Stimulated activated CD4-positive, alpha-beta T cell treated with anti-CD3 and anti-CD28 coated beads, Interleukin-4, amount 100 ng/mL, for 1 hour (primary cell): ENCODE data around the gene SH3YL1.

Experiments used
- DNase-seq: peaks from one replicate; pipeline ENCODE4 v3.0.0-alpha.2; 2020

SH3YL1 gene

DNA sequence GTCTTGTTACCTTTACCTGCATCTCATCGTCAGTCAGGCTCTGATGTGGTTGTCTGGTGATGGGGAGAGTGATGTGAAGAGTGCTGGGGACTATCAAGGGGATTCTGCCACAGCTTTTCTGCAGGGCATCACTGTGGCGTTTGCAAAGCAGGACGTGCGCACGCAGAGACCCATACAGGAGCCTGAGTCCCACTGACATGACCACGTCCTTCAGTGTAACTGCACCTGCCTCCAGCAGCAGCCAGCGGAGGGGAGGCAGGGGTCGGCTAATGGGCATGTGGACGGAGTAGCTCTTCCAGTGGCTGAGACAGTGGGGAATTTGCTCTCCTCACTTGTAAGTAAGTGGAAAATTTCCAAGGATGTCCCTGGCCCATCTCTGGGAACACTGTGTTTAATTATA, 17.5 kb upstream of the SH3YL1 start:
- no peak for DNase-seq

- DNase-seq, result no peak
Measured at GRCh38 chr2:280650-281110, 16.8 kb upstream of the SH3YL1 start.

DNA sequence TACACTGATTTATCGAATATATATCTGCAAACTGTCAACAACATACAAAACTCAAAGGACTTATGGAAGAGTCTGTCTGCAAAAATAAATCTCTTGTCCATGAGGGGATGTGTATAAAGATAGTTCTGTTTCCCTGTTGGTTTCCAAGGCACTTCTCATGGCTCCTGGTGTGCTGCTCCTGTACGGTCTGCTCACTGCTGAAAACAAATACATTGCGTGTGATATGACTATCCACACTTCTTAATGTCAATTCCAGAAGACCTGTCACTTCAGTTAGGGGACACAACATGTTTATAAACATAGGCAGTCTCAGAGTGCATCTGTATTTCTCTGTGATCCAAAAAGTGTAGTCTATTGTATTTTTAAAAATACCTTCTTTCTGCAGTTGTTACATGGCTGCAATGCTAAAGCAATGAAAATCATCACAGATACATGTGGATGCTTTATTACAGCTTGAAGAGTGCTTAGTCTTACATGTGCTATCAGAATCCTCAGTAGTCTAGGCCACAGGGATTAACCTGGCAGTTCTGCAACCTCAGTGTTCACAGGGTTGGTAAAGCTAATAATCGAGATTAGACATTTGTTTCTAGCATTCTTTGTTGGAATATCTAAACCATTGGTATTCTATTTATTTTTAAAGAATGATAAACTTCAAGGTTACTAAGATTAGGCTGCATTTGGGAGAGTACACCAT, 16.3 kb upstream of the SH3YL1 start:
- no peak for DNase-seq

DNA sequence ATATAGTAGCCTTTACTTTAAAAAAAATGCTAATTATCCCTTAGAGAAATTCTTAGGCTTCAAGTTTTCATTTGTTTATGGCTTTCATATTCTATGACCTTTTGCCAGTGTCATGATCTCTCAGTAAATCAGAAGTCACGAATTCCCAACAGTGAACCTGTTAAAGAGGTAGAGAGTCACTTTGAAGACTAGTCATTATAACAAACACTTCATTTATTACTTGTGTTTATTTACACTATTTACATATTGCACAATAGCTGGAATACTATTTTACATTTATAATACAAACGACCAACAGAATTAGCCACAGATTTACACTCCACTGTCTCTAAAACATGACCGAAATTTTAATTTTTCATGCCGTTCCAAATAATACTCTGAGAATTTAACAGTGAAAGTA, 15.5 kb upstream of the SH3YL1 start:
- DNase-seq, result no peak

DNA sequence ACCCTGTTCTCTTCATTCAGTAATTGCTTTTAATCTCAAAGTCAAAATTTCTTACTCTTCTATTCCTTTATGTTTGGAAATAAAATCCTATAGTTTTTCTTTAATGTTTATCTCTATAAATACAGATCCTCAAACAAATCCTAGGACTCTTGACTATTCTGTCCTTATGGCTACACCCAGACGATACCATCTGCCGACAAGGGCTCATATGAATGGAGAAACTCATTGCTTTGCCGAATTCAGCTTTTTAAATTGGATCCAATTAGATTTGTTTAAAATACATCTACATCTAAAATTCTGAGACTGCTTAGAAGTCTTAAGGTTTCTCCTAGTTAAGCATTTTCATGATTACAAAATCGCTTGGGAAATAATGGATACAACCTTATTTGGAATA, 15.1 kb upstream of the SH3YL1 start:
- DNase-seq, result no peak

DNA sequence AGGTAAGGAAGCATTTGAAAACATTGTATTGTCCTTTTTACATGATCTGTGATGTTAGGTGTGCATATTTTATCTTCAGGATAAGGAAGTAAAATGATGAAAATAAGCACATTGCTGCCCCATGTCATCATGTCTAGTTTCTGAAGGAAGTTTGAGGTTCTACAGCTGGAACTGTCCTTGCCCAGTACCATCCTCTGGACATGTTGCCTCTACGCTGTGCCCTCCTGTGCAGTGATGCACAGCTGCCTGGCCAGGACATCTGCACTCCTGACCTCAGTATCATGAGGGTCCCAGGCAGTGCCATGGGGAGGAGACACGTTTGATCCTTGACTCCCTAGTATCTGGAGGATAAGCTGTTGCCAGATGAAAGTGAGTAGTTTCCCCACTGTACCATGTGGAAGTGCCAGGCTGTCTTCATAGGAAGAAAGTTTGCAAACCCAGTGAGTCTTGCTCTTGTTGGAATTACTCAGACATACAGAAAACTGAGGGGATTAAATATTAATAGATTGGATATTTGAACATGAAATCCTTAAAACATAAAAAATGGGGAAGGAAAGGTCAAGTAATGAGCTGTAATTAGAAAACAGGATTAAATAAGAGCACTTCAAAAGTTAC, 14.6 kb upstream of the SH3YL1 start:
- DNase-seq, result no peak

- no peak for DNase-seq
Measured at GRCh38 chr2:275466-275865, 11.6 kb upstream of the SH3YL1 start.

DNA sequence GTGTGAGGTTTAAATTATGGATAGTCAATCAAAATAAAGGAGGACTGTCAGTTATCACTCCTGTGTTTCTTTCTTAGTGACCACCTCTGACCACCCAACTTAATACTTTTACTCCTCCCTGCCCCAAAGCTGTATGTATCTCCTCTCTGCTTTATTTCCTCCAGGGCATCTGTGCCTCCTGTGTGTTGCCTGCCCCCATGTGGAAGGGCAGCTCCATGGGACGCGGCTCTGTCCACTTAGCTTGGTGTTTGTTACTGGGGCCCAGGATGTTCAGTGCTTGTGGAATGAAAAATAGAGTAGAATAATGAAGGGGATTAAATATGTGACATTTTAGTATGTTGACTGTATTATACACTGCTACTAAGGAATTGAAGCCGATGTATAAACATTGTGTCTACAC, 10.7 kb upstream of the SH3YL1 start:
- no peak for DNase-seq

DNA sequence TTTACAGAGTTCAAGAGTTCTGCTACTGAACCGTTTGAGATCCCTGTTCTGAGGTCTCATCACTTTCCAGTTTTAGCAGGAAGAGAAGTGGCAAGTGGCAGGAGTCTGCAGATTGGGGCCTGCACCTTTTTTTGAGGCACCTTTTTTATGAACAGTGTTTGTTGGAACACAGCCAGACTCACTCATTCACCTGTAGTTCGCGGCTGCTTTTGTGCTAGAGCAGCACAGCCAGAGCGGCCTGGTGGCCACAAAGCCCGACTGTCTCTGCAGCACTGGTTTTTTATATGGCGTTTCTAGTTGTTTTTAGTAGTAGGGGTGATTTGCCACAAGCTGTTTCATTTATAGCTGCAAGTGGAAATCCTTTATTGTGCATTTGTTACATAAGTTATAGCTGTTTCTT, 9.5 kb upstream of the SH3YL1 start:
- DNase-seq, result no peak

DNA sequence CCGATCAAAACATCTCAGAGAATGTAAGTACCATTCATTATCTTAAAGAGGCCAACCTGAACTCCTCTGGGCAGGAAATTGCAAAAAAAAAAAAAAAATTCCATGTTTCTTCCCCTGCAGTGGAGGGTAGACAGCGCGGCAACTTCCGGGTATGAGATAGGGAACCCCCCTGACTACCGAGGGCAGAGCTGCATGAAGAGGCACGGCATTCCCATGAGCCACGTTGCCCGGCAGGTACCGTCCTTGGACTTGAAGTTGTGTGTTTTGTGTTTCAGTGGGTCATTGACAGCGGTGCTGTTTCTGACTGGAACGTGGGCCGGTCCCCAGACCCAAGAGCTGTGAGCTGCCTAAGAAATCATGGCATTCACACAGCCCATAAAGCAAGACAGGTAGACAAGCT, 8.1 kb upstream of the SH3YL1 start:
- DNase-seq, result no peak

- no peak for DNase-seq
Measured at GRCh38 chr2:270861-271260, 7.0 kb upstream of the SH3YL1 start.

- no peak for DNase-seq
Measured at GRCh38 chr2:269356-270030, 5.7 kb upstream of the SH3YL1 start.

DNA sequence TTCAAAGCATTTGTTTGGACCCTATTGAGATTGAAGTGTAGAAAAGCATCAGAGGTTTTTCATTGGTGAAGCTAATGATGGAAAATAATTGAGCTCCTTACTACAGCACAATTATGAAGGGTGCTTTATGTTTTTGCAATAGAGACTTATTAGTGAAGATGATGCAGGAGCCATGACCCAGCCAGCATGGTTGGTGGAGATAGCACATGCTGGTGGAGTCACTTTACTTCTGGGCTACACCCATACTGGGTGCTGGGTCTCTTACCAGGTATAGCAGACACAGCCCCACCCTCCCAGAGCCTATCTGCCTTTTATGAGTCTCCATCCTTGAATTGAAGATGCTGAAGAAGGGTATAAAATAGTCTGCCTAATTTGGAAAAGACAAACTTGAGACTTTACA, 4.5 kb upstream of the SH3YL1 start:
- DNase-seq, result no peak

DNA sequence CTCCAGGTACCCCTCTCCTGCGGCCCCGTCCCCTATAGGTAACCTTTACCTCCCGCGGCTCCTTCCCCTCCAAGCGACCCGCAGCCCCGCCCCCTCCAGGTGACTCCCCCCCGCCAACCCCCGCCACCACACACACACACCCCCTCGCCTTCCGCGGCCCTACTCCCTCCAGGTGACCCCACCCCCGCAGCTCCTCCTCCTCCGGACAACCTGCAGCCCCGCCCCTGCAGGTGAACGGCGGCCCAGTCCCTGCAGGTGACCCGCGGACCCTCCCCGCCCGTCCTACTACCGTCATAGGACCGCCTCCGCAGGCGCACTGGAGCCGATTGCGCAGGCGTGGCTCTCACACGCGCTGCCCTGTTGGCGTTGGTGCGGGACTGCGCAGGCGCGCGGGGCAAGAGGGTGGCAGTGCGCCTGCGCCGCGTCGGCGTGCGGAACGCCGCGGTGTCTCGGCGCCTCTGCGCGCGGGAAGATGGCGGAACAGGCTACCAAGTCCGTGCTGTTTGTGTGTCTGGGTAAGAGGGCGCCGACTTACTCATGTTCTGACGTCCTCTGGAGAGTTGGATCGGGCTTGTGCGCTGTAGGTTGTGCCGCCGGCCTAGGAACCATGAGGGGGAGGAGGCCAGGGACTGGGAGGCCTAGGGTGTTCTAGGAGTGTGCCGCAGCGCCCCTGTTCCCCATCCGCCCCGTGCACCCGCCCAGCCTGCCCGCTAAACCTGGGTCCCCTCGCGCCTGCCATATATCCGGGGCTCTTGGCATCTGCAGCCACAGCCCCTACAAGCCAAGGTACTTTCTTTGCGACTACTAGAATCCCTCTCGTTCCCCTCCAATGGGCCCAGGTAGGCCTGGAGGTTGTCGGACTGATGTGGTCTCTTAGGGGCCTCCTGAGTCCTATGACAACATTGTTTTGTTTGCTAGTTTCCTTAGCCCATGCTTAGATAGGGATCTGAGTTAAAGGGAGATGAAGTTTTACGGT, 949 bp upstream of the SH3YL1 start, which contains the start of gene ACP1:
Gene ACP1, plus strand, starts transcription at position 455 of the 976 bp plus-strand sequence. Its CDS starts 18 bp downstream, at position 473.
- peak; percentile 96 for DNase-seq

DNA sequence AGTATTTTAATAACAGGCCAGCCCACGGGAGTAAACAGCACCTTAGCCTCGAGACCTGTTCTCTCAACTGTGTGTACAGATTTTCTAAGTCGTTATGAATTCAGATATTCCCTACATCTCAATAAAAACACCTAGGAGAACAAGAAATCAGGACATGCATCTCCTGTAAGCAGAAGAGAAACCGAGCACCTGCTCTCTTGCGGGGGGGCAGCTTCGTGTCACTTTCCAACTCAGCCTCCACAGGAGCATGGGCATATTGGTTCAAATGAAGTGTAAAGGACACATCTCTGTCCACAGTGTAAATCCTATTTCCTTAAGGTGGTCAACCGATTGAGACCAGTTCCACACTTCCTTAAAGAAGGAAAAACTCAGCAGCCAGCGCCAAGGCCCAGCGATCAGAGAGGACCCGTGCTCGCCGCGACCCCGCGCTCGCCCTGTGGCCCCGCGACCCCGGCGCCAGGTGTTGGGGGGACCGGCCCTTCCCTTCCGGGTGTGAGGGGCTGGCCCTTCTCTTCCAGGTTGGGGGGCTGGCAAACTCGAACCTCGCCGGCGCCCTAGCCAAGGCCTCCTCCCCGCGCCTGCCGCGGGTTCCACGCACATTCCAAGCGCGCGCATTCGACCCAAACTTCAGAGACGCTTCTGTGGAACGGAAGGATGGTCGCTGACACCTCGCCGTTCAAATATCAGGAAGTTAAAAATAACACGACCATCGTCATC, 652 bp downstream of the SH3YL1 start:
- DNase-seq, result no peak

DNA sequence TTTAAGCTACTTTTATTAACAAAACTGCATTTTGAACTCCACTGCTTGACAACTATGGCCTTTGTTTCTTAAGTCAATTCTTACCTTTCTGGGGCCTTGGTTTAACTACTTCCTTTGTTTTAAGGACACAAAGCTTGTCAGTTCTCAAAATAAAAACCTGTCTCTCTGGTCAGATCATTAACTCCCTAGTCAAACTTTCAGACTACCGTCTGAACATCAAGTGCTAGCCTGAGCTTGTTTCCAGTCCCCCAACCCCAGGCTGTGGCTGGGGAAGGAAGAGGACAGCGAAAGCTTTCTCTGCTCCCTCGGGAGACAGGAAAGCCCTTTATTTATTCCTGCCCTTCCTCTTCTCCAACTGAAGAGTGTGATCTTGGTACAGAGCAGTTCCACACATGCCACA, 1.7 kb downstream of the SH3YL1 start:
- DNase-seq, result no peak

DNA sequence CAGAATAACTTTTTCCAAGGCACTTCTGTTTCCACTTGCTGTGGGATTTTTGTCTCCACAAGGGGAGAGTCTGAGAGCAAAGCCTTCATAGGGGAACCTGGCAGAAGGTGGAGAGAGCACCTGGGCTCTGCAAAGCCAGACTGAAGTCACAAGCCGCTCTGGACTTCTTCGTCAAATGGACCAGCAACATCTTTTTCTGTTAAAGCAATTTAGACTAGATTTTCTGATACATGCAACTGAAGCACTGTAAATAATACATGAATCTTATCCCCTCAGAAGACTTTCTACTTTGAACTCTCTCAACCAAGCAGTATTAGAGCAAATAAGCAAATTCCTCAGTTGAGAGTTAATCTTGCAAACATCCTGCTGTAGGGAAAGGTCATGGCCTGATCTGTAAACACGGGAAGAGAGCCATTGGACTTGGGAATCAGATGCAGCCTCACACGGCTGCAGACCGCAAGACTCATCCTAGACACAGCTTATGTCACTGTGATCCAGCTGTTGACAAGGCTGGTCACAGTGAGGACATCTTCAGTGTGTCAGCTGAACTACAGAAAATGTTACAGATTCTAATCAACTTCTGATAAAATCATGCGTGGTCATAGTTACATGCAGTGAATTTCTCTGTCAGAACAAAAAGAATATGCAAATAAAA, 3.2 kb downstream of the SH3YL1 start:
- DNase-seq, result no peak

DNA sequence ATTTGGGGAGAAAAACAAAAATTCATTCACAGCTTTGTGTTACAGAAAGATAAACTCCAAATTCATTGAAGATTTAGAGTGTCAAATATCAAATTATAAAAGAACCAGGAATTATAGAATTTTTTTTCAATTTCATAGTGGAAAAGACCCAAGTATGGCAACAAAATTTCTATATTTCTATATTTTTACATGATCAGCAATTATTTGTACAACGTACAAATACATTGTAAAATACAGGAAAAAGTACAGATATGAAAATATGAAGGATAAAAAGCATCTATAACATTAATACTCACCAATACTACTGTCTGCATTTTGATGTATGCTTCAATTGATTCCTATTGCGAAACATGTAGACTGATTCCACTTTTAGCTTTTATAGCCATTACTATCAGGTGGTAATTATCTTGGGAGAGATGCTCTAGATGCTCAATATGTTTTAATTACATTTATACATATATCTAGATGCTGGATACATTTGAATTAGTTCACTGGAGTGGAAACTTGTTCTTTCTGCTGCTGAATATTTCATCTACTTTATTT, 4.0 kb downstream of the SH3YL1 start:
- DNase-seq, result no peak

GRCh38 chr2:258933-259332, 4.9 kb downstream of the SH3YL1 start:
- no peak for DNase-seq

GRCh38 chr2:257842-258241, 6.0 kb downstream of the SH3YL1 start:
- no peak for DNase-seq

- DNase-seq, result no peak
Measured at GRCh38 chr2:257429-257828, 6.4 kb downstream of the SH3YL1 start.
